IPS-15b (cell line): ENCODE measurements around the gene ADGRL2.

Experiments
- H3K27me3 ChIP-seq: one replicate; pipeline ENCODE4 v1.6.1; 2013; ENCODE audit warnings: low read length; ENCODE audit not compliant: control insufficient read depth, insufficient read depth
- H3K36me3 ChIP-seq: one replicate; pipeline ENCODE4 v1.6.1; 2013; ENCODE audit warnings: low read length; ENCODE audit not compliant: control insufficient read depth, insufficient read depth
- H3K4me1 ChIP-seq: one replicate; pipeline ENCODE4 v1.6.1; 2013; ENCODE audit warnings: mild to moderate bottlenecking, low read length; ENCODE audit not compliant: control insufficient read depth, insufficient read depth
- H3K4me3 ChIP-seq: one replicate; pipeline ENCODE4 v1.5.1; 2013; ENCODE audit warnings: low read depth, low read length
- H3K9ac ChIP-seq: one replicate; pipeline ENCODE4 v1.6.1; 2013; ENCODE audit warnings: low read depth, mild to moderate bottlenecking, low read length
- H3K9me3 ChIP-seq: one replicate; pipeline ENCODE4 v1.6.1; 2013; ENCODE audit warnings: mild to moderate bottlenecking, low read length; ENCODE audit not compliant: control insufficient read depth, insufficient read depth

ADGRL2 gene

DNA sequence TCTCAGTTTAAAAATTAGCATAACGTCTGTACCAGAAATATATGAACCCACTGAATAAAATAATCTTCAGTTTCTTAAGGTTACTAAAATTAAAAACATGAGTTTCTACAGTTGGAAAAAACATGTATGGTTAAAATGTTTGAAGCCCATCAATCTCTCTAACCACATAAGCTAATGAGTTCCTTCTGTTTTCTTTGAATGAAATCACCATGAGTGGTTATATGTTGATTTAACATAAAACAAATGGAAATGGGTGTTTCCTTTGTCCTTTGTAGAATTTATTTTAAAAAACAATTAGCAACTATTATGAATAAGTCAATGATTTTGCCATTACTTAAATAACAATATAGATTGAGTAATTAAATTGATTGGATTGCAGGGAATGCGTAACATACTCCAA, 3.0 kb upstream of the ADGRL2 start:
- Histone ChIP-seq H3K4me1 (peaks cover 15% of the 10 kb centered on the region), H3K9me3 (no peaks in the 10 kb centered on the region), H3K27me3 (no peaks in the 10 kb centered on the region), H3K4me3 (no peak overlapping the region), H3K36me3 (no peaks in the 10 kb centered on the region), H3K9ac (no peak overlapping the region)

DNA sequence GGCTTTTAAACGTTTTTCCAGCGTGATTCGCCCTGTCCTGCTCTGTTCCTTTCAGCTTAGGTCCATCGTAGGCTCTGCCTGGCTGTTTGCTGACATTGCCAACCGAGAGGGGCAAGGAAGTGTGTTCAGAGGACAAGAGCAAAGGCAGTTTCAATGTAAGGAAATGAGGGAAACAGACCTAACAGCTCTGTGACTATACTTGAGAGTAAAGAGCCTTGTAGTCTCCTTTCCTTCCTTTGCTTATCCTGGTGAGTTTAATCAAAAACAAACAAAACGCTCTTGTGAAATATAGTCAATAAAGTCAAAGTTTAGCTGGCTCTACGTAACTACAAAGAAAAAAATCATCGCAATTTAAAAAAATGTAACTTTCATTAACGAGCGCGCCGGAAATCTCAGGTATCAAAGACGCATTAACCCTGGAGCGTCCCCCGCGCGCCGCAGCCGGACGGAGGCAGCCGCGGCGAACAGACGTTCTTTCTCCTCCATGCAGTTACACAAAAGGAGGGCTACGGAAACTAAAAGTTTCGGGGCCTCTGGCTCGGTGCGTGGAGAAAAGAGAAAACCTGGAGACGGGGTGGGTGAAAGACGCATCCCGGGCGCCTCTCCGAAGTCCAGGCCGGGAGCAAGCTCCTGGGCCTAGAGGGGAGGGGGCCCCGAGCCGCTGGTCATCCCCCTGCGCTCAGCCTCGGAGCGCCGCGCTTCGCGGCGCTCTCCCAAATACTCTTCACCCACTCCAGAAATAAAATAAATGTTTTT, 617 bp upstream of the ADGRL2 start:
- no peaks in the 10 kb centered on the region for H3K27me3 ChIP-seq
- peak overlapping the region; percentile 77 for H3K9ac ChIP-seq
- no peaks in the 10 kb centered on the region for H3K9me3 ChIP-seq
- H3K36me3 ChIP-seq: no peaks in the 10 kb centered on the region
- H3K4me3 ChIP-seq: peak overlapping the region; percentile 94
- peaks cover 16% of the 10 kb centered on the region for H3K4me1 ChIP-seq

DNA sequence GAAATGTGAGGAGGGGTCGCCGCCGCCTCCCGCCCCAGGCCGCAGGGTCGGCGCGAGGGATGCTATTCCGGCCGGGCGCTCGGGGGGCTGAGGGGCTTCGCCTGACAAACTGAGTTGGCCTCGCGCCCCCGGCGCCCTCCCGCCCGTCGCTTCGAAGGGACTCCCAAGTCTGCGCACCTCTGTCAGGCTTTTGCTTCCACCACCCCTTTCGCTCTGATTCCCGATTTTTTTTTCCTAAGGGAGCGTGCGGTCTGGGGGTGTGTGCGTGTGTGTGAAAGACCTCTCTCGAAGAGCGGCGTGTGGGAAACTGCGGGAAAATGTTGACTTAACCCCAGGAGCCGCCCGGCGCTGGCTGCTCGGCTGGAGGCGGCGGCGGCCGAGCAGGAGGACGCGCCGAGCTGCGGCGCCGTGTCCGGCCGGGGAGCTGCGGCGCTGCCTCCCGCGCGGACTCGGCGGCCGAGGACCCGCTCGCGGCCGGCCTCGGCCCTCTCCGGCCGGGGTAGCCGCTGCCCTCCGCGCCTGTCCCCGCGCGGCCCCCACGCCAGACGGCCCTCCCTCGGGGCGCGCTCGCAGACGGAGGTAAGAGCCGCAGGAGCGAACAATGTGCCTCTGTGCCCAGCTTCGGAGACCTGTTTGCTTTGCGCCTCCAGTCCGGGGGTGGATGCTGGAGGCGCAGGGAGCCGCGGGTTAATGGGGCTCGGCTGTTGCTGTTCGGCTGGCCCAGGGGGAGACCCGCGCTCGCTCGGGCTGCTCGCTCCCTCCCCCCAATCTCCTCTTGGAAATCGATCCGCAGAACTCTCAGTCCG, 1.1 kb downstream of the ADGRL2 start:
- H3K4me3 ChIP-seq: peak overlapping the region; percentile 94
- no peaks in the 10 kb centered on the region for H3K27me3 ChIP-seq

DNA sequence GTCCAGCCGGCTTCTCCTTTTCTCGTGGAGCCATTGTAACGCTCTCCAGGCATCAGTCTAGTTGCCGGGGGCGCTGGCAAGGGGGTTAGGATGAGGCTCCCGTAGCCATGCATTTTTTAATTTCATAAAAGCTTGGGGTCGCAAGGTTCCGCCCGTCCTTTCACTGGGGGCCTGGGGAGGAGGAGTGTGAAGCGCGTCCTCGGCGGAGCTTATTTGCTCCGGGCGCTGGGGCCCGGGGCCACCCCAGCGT, 1.6 kb downstream of the ADGRL2 start:
- no peaks in the 10 kb centered on the region for H3K36me3 ChIP-seq
- peak overlapping the region; percentile 77 for H3K9ac ChIP-seq
- peak overlapping the region; percentile 94 for H3K4me3 ChIP-seq

More for the DNA sequence above, 1.1 kb downstream of the ADGRL2 start:
- Histone ChIP-seq H3K9ac (peak overlapping the region; percentile 77), H3K36me3 (no peaks in the 10 kb centered on the region), H3K4me1 (peaks cover 30% of the 10 kb centered on the region), H3K9me3 (no peaks in the 10 kb centered on the region)

DNA sequence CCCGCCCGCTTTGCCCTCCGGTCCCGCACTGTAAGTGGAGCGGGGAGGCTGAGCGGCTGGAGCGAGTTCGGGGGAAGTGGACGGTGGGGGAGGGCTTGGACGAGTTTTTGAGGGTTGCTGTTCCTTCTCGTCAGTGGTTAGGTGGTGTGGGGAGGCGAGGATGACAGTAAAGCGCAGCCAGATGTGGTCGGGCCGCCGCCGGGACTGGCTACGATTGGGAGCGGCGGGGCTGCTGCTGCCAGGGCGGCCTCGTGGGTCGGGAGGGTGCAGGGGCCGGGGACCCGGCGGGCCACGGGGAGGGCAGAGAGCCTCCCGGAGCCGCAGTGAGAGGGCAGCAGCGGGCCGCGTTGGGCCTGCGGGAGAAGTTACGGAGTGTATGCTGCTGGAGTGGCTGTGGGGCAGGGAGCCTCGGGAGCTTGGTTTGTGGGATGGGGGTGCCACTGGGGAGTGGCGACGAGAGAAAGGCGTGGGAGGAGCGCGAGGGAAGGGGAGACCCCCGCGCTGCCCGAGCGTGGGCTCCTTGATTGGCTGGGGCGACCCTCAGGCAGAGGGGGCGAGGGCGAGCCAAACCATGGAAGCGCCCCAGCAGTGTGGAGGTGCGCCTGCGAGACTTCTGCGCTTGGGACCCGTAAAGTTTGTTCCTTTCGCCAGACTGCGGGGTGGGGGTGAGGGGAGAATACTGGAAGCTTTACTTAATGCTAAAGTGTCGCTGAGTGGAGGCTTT, 2.1 kb downstream of the ADGRL2 start:
- H3K4me3 ChIP-seq: peak overlapping the region; percentile 94
- H3K9ac ChIP-seq: peak overlapping the region; percentile 77
- H3K4me1 ChIP-seq: peaks cover 29% of the 10 kb centered on the region
- H3K9me3 ChIP-seq: no peaks in the 10 kb centered on the region
- no peaks in the 10 kb centered on the region for H3K36me3 ChIP-seq
- H3K27me3 ChIP-seq: no peaks in the 10 kb centered on the region

More for the DNA sequence above, 1.6 kb downstream of the ADGRL2 start:
- no peaks in the 10 kb centered on the region for H3K27me3 ChIP-seq
- H3K9me3 ChIP-seq: no peaks in the 10 kb centered on the region
- peaks cover 29% of the 10 kb centered on the region for H3K4me1 ChIP-seq

DNA sequence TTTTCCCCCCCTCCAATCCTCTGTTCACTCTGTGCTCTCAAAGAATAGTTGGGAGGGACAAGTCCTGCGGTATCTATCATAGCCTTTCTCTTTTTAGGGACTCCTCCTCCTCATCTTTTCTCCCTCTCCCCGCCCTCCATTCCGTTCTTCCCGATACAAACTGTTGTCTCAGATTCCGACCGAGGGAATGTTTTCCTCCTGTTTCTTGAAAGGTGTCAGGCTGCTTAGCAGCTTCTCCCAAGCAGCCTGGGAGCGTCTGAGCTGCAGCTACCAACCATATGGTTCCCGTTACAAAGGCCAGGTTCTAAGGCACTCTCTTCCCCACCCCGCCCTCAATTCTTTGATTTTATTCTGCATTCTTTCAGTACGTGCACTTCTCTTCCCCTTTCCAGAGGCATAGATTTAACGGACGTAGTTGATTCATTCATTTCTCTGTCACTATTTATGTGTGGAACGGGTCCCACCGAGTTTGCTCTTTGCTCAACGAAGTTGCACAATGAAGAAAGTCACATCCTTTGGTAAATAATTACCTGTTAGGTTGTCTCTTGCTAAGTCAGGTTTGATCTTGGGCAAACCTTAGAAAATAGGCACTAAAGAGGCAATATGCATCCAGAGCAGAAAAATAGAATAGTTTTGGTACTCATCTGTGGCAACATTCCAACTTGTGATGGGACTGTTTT, 2.8 kb downstream of the ADGRL2 start:
- Histone ChIP-seq H3K36me3 (no peaks in the 10 kb centered on the region), H3K4me3 (peak overlapping the region; percentile 94), H3K27me3 (no peaks in the 10 kb centered on the region), H3K9ac (no peak overlapping the region), H3K4me1 (peaks cover 27% of the 10 kb centered on the region), H3K9me3 (no peaks in the 10 kb centered on the region)

DNA sequence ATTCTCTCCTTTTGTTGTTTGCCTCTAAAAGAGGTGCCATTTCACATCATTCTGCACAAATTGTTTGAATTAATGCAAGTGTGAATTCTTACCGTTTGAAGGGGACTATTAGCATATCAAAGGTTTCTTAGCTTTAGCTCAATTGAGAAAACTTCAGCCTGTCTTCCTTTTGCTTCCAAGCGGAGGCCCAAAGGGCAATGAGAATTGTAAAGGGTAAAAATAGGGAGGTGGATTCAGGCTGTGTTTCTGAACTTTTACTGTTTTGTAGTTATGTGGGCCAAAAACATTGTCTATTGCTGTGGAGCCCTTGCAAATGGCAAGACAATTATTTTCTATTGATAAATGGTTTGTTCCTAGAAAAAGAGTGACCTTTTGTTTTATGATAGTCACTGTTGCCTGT, 3.6 kb downstream of the ADGRL2 start:
- Histone ChIP-seq H3K4me1 (peaks cover 23% of the 10 kb centered on the region), H3K4me3 (peak overlapping the region; percentile 94), H3K27me3 (no peaks in the 10 kb centered on the region), H3K36me3 (no peaks in the 10 kb centered on the region), H3K9me3 (no peaks in the 10 kb centered on the region), H3K9ac (no peak overlapping the region)

DNA sequence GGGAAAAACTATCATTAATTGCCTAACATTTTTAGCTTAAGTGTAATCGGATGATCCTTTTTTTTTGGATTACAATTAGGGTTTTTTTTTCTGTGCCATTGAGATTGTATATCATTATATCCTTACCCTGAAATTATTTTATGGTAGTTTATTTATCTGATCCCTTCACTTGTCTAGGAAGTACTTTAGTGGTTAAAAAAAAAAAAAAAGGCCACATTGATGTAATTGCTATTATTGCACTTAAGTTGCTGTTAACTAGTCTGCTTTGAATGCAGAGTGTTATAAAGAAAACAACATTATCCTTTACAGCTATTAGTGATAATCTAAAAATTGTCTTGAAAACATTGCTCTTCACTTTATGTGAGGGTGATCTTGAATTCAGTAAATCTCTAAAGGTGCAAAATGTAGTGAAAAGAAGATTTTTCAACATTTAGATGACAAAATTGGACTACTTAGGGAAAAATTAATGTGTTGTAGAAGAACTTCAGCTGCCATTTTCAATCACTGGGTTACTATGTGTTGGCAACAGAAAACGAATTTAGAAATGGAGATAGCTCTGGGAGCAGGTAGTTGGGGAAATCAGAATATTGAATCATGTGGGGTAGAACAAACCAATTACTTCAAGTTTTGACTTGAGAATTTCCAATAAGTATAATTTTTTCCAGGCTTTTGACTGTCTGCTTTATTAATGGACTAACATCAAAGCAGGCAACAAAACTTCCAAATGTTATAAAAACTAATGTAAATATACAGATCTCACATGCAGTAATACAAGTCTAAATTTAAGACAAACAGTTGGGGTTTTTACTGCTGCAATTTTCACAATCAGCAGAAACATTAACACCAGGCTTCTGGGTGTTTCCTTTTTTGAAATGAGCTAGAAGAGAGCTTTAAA, 5.0 kb downstream of the ADGRL2 start:
- Histone ChIP-seq H3K4me1 (peaks cover 28% of the 10 kb centered on the region), H3K9ac (no peak overlapping the region), H3K27me3 (no peaks in the 10 kb centered on the region)

DNA sequence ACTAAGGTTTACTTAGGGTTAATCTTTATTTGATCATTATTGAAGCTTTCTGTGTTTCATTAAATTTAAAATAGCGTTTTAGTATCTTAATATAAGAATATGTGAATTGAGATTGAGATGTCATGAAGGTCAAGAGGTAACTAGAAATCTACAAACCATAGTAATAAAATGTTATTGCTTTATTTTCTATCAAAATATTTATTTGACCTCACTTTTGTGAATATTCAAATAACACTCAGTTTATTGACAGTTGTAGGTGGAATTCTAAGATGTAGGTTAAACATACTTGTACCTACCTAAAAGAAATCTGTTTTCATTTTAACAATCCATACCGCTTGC, 5.7 kb downstream of the ADGRL2 start:
- Histone ChIP-seq H3K4me1 (peaks cover 28% of the 10 kb centered on the region), H3K4me3 (no peak overlapping the region), H3K27me3 (no peaks in the 10 kb centered on the region), H3K36me3 (no peaks in the 10 kb centered on the region), H3K9ac (no peak overlapping the region), H3K9me3 (no peaks in the 10 kb centered on the region)

More for the DNA sequence above, 5.0 kb downstream of the ADGRL2 start:
- no peaks in the 10 kb centered on the region for H3K9me3 ChIP-seq
- peak overlapping the region; percentile 2 for H3K4me3 ChIP-seq
- H3K36me3 ChIP-seq: no peaks in the 10 kb centered on the region

DNA sequence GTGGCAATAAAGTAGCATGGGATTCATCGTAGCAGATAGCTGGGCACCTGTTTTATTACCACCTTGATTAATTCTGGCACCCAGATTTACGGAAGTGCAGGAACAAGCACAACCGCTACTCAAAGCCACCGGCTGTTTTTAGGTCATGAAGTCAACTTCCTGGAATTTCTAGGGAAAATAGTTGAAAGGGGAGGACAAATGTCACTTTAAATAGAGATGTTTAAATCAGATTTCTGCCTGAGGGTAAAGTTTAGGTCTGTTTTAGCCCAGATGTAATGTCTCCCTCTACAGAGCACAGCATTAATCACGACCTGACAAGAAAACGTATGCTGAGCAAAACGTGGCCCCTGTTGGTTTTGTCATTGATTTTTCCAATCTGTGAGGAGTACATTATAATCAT, 8.0 kb downstream of the ADGRL2 start:
- peaks cover 28% of the 10 kb centered on the region for H3K4me1 ChIP-seq
- H3K36me3 ChIP-seq: no peaks in the 10 kb centered on the region
- H3K9me3 ChIP-seq: no peaks in the 10 kb centered on the region
- no peak overlapping the region for H3K9ac ChIP-seq
- peak overlapping the region; percentile 4 for H3K4me3 ChIP-seq
- H3K27me3 ChIP-seq: no peaks in the 10 kb centered on the region

DNA sequence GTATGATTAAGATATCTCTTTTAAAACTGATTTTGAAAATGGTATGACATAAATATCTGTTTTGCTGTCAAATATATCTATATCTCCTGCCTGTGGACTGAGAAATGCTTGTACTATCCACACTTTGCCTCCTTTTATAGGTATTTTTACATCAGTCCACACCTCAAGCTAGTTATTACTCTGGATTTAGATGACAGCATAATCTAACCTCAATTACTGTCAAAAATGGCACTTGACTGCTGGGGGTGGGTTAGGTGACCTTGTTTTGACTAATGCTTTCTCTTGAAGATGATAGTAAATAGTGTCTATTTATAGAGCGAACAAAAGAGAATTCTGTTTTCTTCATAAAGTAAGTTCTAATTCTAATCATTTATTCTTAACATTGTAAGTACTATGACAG, 9.1 kb downstream of the ADGRL2 start:
- peaks cover 28% of the 10 kb centered on the region for H3K4me1 ChIP-seq
- H3K36me3 ChIP-seq: no peaks in the 10 kb centered on the region
- H3K9me3 ChIP-seq: no peaks in the 10 kb centered on the region
- H3K27me3 ChIP-seq: no peaks in the 10 kb centered on the region
- no peak overlapping the region for H3K4me3 ChIP-seq
- H3K9ac ChIP-seq: no peak overlapping the region
